GM21381 (cell line): ENCODE results near the gene PQBP1.

Experiments used
- ATAC-seq: cut with Tn5 transposase; IDR thresholded peaks from one replicate; pipeline ENCODE4 v1.9.1; 2021; ENCODE audit warnings: mild to moderate bottlenecking, moderate library complexity; ENCODE audit not compliant: unreplicated experiment

PQBP1 gene

DNA sequence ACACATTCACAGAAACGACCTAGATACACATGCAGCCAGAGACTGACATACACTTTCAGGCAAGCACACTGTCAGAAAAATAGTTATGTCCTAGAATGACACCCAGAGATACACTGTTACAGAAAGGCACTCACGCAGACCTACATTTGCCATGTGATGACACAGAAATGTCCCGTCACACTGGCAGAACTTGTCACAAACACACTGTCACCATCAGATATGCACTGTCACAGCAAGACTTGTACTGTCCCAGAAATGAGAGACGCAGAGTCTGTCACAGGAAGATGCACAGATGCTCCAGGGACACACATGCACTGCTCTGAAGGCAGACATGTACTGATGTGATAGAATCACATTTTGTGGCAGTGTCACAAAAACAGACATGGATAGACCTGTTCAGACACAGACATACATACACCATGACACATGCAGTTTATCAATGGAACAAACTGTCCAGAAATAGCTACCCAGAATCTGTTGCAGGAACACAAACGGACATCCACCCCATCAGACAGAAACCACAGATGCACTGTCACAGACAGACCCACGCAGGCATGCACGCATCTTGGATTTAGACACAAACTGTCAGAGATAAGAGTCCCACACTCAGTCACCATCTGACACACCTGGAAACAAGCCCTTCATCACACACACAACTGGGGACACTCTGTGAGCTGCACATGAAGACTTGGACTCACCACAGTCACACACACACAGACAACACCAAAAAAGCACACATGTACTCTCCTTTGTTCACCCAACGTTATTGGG lies 22.4 kb downstream of the PQBP1 start:
- ATAC-seq, result no peak

DNA sequence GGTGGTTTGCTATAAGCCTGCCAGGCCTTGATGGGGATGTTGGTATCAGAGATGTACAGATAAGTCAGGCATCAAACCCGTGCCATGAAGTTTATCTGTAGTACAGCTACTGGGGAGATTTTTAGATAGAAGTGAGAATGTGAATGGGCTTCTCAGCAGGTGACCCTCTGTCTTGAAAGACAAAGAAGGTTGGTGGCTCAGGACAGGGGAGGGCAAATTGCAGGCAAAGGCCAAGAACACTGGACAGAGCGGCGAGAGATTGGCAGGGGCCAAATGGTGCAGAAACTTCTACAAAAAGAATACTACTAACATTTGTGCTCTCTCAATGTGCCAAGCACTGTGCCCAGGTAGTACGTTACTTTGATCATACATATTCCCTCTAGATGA lies 23.0 kb downstream of the PQBP1 start:
- ATAC-seq, result no peak

DNA sequence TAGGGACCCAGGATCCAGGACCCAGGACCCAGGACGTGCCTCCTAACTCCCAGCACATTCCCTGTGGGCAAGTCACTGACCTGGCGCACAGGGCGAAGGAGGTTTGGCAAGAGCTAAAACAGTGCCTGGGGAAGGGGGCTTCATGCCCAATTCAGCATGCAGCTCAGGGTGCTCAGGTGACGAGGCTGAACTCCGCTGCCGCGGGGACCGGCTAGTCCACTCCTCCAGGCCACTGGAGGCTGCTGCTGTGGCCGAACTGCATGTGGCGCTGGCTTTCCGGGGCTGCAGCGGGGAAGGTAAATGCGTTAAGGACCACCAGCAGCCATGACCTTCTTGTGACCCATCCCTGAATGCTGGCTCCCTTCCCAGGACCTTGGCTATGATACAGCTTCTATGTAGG lies 26.0 kb downstream of the PQBP1 start:
- ATAC-seq, result no peak

DNA sequence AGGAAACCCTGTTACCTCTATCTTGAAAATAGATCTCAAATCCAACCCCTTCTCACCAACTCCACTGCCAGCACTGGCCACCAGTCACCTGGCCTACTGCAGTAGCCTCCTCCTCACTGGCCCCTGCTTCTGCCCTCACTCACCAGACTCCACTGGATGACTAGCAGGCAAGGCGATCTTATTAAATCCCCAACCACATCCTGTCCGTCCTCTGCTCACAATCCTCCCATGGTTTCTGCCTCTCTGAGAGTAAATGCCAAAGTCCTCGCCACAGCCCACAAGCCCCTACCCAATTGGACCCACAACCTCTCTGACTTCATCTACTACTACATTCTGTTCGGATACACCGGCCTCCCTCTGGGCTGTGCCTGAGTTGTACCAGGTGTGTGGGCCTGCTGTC lies 26.5 kb downstream of the PQBP1 start:
- ATAC-seq, result no peak

DNA sequence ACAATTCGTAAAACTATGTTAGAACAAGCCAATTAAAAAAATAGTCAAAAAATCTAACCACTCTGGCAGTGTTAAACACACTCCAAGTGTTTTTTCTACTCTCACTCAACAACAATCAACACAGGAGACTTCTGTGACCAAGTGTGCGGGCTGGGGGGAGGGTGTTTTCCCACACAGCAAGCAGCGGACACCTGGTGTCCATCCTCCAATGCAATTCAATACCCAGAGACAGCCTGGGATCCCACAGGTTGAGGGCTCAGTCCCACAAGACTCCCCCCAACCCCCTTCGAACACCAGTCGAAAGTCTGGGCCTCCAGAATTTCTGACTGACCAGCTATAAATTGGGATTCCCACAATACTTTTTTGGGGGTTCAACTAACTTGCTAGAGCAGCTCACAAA lies 29.4 kb downstream of the PQBP1 start:
- ATAC-seq, result no peak

DNA sequence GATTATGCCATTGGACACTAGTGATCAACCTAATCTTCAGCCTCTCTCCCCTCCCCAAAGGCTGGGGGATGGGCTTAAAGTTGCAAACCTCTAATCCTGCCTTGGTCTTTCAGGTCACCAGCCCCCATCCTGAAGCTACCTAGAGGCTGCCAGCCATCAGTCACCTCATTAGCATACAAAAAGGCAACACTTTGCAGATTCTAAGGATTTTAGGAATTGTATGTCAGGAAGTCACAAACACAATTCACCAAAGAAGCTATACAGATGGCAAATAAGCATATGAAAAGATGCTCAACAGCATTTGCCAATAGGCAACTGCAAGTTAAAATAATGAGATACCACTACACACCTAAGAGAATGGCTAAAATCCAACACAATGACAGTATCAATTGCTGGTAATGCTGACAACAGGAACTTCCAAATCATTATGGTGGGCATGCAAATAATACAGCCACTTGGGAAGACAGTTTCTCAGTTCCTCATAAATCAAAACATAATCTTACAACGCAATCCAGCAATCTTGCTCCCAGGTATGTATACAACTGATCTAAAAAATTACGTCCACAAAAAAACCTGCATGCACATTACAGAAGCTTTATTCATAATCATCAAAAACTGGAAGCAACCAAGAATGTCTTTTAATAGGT lies 30.1 kb downstream of the PQBP1 start:
- ATAC-seq, result no peak

DNA sequence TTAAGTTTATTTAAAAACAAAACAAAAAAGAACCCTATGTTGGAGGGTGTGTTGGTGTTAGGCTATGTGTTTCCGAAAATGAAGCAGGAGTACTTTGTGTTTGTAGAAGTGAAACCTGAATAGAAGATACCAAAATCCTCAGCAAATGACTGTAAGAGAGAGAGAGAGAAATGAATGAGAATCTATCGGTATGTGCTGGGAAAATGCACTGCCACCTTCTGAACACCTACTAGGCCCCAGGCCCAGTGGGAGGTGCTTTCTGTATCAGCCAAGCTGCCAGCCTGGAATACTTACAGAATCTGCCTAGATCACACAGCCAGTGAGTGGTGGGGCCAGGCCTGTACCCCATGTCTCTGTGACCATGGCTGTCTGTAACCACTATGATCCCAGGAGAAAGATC lies 36.0 kb downstream of the PQBP1 start:
- no peak for ATAC-seq

DNA sequence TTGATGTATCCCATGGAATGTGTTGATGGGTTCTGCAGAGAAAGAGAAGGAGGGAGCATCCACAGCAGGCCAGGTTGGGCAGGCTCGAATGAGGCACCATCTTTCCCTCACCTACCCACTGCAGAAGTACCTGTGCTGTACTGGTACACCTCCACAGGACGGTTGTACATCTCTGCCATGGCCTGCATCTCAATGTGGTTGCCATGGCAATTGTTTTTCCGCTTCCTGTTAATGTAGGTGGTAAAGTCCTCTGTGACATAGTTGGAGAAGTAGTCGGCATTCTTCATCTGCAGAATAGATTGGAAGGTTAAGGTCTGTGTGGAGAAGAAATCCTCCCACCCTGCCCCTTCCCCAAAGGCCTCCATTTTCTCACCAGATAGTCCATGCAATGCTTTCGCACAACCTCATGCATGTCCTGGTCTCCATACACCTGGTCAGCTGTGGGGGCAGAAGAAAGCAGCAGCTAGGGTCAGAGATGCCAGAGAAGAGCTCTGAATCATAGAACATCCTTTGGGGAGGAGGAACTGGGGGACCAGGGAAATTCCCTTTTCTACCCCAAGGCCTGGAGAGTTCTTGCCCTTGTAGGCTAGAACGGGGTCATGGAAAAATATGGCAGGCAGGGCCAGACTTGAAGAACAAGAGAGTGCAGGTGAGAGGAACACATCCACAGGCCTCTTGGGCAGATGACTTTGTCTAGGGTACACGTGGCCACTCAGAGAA lies 37.0 kb downstream of the PQBP1 start:
- no peak for ATAC-seq

DNA sequence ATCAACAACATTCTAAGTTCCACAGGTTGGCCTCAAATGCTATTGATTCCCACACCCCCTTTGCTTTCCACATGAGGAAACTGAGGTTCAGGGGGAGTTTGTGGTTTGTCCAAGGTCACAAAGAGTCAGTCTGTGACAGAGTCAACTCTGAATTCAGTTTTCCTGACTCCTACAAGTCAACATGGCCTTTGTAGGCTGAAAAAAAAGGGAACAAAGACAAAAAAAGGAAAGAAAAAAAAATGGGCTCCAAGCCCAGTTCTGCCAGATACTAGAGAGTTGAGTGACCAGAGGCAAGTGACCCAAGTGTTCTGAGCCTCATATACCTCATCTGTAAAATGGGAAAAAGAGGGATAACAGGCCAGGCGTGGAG lies 37.6 kb downstream of the PQBP1 start:
- ATAC-seq, result no peak

DNA sequence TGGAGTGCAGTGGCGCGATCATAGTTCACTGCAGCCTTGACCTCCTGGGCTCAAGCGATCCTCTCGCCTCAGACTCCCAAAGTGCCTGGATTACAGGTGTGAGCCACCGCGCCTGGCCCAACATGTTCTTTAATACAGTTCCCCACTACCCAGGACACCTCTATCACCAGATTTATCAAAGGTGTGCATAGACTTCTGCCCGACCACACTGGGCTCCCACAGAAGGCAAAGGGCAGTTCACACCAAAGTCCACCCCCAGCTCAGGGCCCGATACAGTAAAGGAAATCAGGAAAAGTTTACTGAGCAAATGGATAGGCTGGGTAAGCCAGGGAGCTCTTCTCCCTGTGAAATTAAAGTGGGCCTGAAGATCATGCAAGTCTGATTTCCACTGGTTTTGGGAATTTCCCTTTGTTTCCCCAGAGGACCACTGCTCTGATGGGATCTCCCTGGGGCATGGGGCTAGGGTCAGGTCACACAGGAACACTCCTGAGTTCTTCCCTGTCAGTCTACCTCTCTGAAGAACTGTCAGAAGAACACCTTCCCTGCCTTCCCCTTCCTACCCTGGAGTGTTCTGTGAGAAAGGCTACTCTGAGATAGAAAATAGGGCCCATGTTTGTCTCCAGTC lies 38.8 kb downstream of the PQBP1 start:
- no peak for ATAC-seq

DNA sequence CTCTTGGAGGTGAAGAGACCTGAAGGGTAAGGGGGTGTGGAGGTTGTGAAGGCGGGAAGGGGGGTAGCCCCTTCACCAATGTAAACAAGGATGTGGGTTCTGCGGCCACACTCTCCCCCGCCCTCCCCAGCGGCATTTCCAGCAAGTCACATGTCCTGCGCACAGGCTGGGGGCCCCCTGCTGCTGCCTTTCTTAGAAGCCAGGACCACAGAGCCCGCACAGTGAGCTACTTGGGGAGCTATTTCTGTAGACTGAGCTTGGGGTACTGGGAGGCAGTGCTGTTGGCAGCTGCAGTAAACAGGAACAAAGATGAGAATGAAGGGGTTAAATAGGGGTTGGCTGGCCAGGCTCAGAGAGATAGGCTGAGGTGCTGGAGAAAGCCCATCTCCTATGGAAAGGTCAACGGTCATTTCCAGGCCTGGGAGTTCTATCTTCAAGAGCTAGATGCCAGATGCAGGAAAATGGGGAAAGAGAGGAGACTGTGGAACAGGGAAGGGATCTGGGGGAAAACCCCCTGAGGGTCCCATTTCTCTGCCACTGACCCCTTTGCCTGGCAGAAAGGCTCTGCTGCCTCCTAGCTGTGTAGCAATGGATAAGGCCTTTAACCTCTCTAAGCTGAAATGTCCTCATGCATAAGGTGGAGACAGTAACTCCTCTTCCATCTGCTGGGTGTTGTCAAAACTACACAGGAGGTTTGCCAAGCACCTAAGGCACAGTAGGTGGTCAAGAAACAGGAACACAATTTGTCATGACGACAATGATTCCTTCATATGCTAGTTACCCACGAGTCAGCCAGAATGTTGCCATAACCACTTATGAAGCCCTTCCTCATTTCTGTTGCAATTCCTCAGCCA lies 39.6 kb downstream of the PQBP1 start:
- ATAC-seq, result peak; percentile 37

DNA sequence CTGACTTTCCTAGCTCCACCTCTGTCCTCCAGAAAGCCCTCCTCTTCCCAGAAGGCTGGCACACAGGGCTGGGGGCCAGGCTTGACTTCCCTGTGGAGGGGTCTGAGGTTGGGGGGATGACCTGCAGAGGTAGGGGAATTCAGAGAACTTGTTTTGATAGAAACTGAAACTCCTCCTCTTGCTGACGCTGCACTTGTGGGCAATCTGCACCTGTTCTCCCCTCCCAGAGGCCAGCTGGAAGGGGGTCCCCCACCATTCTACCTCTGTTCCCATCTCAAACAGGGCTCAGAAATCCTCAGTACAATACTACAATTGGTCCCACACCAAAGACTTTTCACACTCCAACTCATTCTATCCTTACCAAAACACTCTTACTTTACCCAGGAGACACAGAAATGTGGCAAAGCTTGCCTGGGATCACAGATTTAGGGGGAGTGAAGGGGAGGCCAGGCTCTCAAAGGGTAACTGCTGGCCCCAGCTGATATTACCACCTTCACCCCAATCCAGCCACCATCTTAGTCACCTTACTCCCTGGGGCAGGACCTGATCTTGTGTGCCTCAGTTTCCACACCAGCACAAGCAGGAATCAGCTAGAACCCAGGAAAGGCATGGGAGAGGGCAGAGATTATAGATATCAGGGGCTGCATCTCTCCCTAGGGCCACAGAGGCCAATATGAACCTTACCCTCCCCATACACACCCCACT lies 41.1 kb downstream of the PQBP1 start:
- ATAC-seq, result peak; percentile 41

DNA sequence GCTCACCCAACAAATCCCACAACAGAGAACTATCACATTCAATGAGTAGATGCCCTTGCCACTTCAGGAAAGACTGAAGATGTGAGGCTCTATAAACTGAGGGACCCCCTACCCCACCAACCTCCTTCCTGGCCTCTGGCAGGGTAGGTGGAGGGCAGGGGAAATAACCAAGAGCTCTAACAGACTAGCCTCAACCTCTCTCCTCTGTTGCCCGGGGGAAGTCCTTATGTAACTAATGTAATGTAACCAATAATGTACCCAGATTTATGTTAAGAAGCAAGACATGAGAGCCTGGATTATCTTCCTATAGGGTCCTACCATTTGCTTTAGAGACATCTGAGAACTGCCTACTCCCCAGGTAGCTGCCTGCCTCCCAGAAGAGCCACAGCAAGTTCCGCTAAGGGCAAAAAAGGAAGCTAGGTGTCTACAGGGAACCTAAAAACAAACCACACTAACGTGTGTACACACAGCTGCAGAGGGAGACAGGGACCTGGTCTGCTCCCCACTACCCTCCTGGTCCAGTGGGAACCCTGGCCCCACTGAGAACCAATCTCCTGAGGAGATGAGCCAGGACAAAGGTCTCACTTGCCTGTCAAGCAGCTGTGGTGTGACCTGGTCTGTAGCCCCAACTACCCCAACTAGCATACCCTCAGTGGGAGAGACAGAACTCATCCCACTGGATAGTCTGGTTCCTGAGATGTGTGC lies 41.9 kb downstream of the PQBP1 start:
- ATAC-seq, result no peak

DNA sequence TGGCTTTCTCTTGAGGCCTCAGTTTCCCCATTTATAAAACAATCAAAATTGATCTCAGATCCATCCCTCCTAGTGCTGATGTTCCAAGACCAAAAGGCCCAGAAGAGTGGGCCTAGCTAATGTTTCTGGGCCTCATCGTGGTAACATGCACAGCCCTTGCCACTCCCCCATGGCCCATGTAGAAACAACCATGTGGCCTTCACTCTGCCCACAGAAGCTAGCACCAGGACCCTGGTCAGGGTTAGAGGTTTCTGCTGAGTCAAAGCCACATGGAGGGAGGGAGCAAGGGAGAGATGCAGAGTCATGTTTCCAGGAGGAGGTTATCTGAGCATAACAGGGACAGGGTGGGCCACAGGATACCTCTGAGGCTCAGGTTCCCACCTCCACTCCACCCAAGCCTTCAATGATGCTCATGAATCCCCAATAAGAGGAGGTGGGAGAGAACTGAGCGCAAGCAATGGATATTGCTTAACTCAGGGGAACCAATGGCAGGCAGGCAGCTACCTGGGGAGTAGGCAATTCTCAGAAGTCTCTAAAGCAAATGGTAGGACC lies 42.8 kb downstream of the PQBP1 start:
- no peak for ATAC-seq

DNA sequence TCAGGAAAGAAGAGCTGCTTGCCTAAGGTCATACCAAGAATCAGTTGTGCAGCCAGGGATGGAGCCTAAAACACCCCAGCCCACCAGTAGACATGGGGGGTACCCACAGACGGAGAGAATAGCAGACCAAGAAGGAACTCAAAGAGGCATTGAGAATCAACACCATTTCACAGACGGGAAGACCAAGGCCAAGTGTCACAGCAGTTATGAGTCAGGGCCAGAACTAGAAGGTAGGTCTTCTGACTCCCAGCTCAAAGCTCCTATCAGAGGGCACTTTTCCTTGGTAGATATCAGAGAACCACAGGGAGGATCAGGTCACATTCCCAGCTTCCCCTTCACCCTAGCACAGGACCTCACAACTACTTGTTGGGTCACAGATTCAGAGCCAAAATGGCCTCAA lies 45.2 kb downstream of the PQBP1 start:
- ATAC-seq, result no peak

DNA sequence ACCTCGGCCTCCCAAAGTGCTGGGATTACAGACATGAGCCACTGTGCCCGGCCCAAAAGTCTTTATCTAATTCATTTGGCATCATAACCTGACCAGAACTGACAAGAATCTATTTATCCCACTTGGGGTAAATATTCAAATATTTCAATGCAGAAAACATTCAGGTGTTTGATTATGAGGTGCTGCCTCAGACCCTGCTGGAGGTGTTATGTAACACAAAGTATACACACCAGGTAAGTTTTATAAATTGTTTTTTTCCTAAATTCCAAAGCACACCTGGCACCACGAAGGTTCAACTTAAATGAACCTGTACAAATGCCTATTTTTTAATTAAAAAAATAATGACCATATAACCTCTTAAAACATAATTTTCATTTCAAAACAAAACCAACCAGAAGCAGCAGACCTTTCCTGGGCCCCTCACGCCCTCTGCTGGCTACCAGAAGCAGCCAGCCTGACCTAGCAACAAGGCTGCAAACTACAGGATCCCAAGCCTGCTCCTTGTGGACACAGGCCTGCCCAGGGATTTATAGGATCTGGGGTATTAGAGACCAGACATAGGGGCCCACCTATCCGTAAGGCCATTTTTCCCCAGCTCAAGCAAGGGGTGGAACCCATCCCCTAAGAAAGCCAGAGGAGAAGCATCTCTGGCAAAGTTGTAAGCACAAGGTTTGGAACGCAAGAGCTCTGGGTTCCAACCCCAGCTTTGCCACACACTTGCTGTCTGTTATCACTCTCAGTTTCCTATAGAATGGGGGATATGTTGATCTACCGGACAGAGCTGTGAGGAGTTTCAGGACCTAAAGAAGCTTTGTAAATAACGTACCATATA lies 48.0 kb downstream of the PQBP1 start:
- ATAC-seq, result no peak

DNA sequence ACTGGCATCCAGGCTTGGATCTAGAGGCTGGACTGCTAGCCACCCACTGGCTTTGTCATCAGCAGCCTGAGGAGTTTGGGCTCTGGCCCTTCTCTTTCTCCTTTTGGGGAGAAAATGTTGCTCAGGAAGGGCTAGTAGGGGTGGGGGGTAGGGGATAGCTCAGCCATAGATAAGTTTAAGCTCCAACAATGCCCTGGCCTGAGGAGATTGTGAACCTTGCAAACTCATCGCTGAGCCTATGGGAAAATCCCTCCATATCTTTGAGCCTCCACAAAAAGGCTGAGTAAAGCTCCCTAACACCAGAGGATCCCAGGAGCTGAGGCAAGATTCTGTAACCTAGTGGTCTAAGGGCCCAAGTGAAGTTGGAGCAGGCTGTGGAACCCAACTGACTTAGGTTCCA lies 50.9 kb downstream of the PQBP1 start:
- no peak for ATAC-seq
